Measurements from ENCODE around the gene CDC37L1. TPM values are rescaled to one million over a fixed set of nuclear protein-coding genes. Genes with fewer than 3 reads are reported as not detected.

The CDC37L1 gene
- total RNA-seq, 1 experiment from 2014 or later, result 9.4 TPM

GRCh38 chr9:4668604-4669003, 10.8 kb upstream of the CDC37L1 start:
- DNase-seq (ENCODE audit: low spot score), result no peak

- DNase-seq (ENCODE audit: low spot score), result no peak
These were observed 9.5 kb upstream of the CDC37L1 start for GRCh38 chr9:4669890-4670289.

- DNase-seq (ENCODE audit: low spot score), result no peak
These were observed 8.8 kb upstream of the CDC37L1 start for GRCh38 chr9:4670591-4670990.

GRCh38 chr9:4671737-4672136, 7.6 kb upstream of the CDC37L1 start:
- DNase-seq (ENCODE audit: low spot score), result no peak

- DNase-seq (ENCODE audit: low spot score), result no peak
These were observed 4.6 kb upstream of the CDC37L1 start for GRCh38 chr9:4674783-4675182.

GRCh38 chr9:4677392-4677791, 2.0 kb upstream of the CDC37L1 start:
- no peak for DNase-seq (ENCODE audit: low spot score)

GRCh38 chr9:4678679-4679267, 596 bp upstream of the CDC37L1 start:
- DNase-seq (ENCODE audit: low spot score), result peak; percentile 66

GRCh38 chr9:4680173-4680525, 780 bp downstream of the CDC37L1 start:
- DNase-seq (ENCODE audit: low spot score), result peak; percentile 53

GRCh38 chr9:4680750-4681149, 1.4 kb downstream of the CDC37L1 start:
- peak; percentile 27 for DNase-seq (ENCODE audit: low spot score)

- DNase-seq (ENCODE audit: low spot score), result no peak
These were observed 5.5 kb downstream of the CDC37L1 start for GRCh38 chr9:4684820-4685219.

GRCh38 chr9:4686112-4686511, 6.7 kb downstream of the CDC37L1 start:
- no peak for DNase-seq (ENCODE audit: low spot score)

- DNase-seq (ENCODE audit: low spot score), result no peak
These were observed 7.2 kb downstream of the CDC37L1 start for GRCh38 chr9:4686584-4686983.

- DNase-seq (ENCODE audit: low spot score), result no peak
These were observed 9.7 kb downstream of the CDC37L1 start for GRCh38 chr9:4689021-4689420.

- DNase-seq (ENCODE audit: low spot score), result no peak
These were observed 10.3 kb downstream of the CDC37L1 start for GRCh38 chr9:4689687-4690104.

GRCh38 chr9:4690144-4690543, 10.8 kb downstream of the CDC37L1 start:
- DNase-seq (ENCODE audit: low spot score), result no peak

- DNase-seq (ENCODE audit: low spot score), result no peak
These were observed 12.4 kb downstream of the CDC37L1 start for GRCh38 chr9:4691795-4692194.

- DNase-seq (ENCODE audit: low spot score), result no peak
These were observed 20.7 kb downstream of the CDC37L1 start for GRCh38 chr9:4700091-4700490.

- DNase-seq (ENCODE audit: low spot score), result no peak
These were observed 21.6 kb downstream of the CDC37L1 start for GRCh38 chr9:4700932-4701331.

- no peak for DNase-seq (ENCODE audit: low spot score)
These were observed 22.2 kb downstream of the CDC37L1 start for GRCh38 chr9:4701526-4701925.

- DNase-seq (ENCODE audit: low spot score), result no peak
These were observed 24.8 kb downstream of the CDC37L1 start for GRCh38 chr9:4704129-4704528.

- DNase-seq (ENCODE audit: low spot score), result no peak
These were observed 26.7 kb downstream of the CDC37L1 start for GRCh38 chr9:4706021-4706420.

GRCh38 chr9:4706971-4707622, 27.7 kb downstream of the CDC37L1 start:
- DNase-seq (ENCODE audit: low spot score), result no peak

GRCh38 chr9:4709380-4709779, 30.0 kb downstream of the CDC37L1 start:
- DNase-seq (ENCODE audit: low spot score), result no peak

GRCh38 chr9:4713849-4714248, 34.5 kb downstream of the CDC37L1 start:
- no peak for DNase-seq (ENCODE audit: low spot score)
